ENCODE data around the gene ARNT2. TPM values are rescaled to one million over a fixed set of nuclear protein-coding genes. Genes with fewer than 3 reads are reported as not detected.

The ARNT2 gene
- total and polyA plus RNA-seq, 5 donors = 3.6 to 15.9 (median 7.2) TPM

- WGBS = 86% methylated on average over 2 of the region's 2 CpGs
- ATAC-seq (no peak), DNase-seq (no peak)
- peaks cover 1% of the 10 kb centered on the region for H3K4me1 ChIP-seq (ENCODE audit: control insufficient read depth, insufficient read depth, low read length)
- H3K9me3 ChIP-seq (ENCODE audit: control insufficient read depth, low read length) = no peaks in the 10 kb centered on the region
- H3K27me3 ChIP-seq (ENCODE audit: control insufficient read depth, insufficient read depth) = no peaks in the 10 kb centered on the region
- no peak overlapping the region for H3K27ac ChIP-seq (ENCODE audit: low read length)
- intact Hi-C loops (cut with DNase I) = no loop called here
- no peak overlapping the region for H3K4me3 ChIP-seq (ENCODE audit: low read length)
Measured at GRCh38 chr15:80536716-80537115, 132.5 kb downstream of the ARNT2 start.

GRCh38 chr15:80545078-80545477 is 140.9 kb downstream of the ARNT2 start:
- no peaks in the 10 kb centered on the region for H3K4me1 ChIP-seq (ENCODE audit: control insufficient read depth, insufficient read depth, low read length)
- H3K27me3 ChIP-seq (ENCODE audit: control insufficient read depth, insufficient read depth) = no peaks in the 10 kb centered on the region
- intact Hi-C loops (cut with DNase I) = no loop called here
- no peak overlapping the region for H3K4me3 ChIP-seq (ENCODE audit: low read length)
- ATAC-seq = no peak
- H3K9me3 ChIP-seq (ENCODE audit: control insufficient read depth, low read length) = no peaks in the 10 kb centered on the region
- no peak overlapping the region for H3K27ac ChIP-seq (ENCODE audit: low read length)
- DNase-seq = no peak

- WGBS = 87% methylated on average over 2 of the region's 2 CpGs
- DNase-seq (no peak), ATAC-seq (no peak)
- no peaks in the 10 kb centered on the region for H3K9me3 ChIP-seq (ENCODE audit: control insufficient read depth, low read length)
- H3K4me3 ChIP-seq (ENCODE audit: low read length) = no peak overlapping the region
- H3K4me1 ChIP-seq (ENCODE audit: control insufficient read depth, insufficient read depth, low read length) = no peaks in the 10 kb centered on the region
- intact Hi-C loops (cut with DNase I) = no loop called here
- no peaks in the 10 kb centered on the region for H3K27me3 ChIP-seq (ENCODE audit: control insufficient read depth, insufficient read depth)
- H3K27ac ChIP-seq (ENCODE audit: low read length) = no peak overlapping the region
Measured at GRCh38 chr15:80547264-80547663, 143.1 kb downstream of the ARNT2 start.

- ATAC-seq (no peak), DNase-seq (no peak)
- Histone ChIP-seq H3K4me3 (ENCODE audit: low read length) (no peak overlapping the region), H3K27me3 (ENCODE audit: control insufficient read depth, insufficient read depth) (no peaks in the 10 kb centered on the region), H3K9me3 (ENCODE audit: control insufficient read depth, low read length) (no peaks in the 10 kb centered on the region), H3K4me1 (ENCODE audit: control insufficient read depth, insufficient read depth, low read length) (no peaks in the 10 kb centered on the region), H3K27ac (ENCODE audit: low read length) (no peak overlapping the region)
- intact Hi-C loops (cut with DNase I) = no loop called here
- WGBS = 98% methylated on average over 1 of the region's 1 CpG
Measured at GRCh38 chr15:80549191-80549590, 145.0 kb downstream of the ARNT2 start.

GRCh38 chr15:80549654-80550053 is 145.5 kb downstream of the ARNT2 start:
- no peaks in the 10 kb centered on the region for H3K9me3 ChIP-seq (ENCODE audit: control insufficient read depth, low read length)
- H3K4me1 ChIP-seq (ENCODE audit: control insufficient read depth, insufficient read depth, low read length) = no peaks in the 10 kb centered on the region
- ATAC-seq (no peak), DNase-seq (no peak)
- 77% methylated on average over 3 of the region's 3 CpGs for WGBS
- intact Hi-C loops (cut with DNase I) = no loop called here
- no peaks in the 10 kb centered on the region for H3K27me3 ChIP-seq (ENCODE audit: control insufficient read depth, insufficient read depth)
- no peak overlapping the region for H3K27ac ChIP-seq (ENCODE audit: low read length)
- H3K4me3 ChIP-seq (ENCODE audit: low read length) = no peak overlapping the region

GRCh38 chr15:80550219-80550907 is 146.2 kb downstream of the ARNT2 start:
- no peak overlapping the region for H3K27ac ChIP-seq (ENCODE audit: low read length)
- WGBS = 20% methylated on average over 5 of the region's 5 CpGs
- DNase-seq = no peak
- intact Hi-C loops (cut with DNase I) = no loop called here
- no peak for ATAC-seq
- H3K9me3 ChIP-seq (ENCODE audit: control insufficient read depth, low read length) = no peaks in the 10 kb centered on the region
- no peaks in the 10 kb centered on the region for H3K27me3 ChIP-seq (ENCODE audit: control insufficient read depth, insufficient read depth)
- no peak overlapping the region for H3K4me3 ChIP-seq (ENCODE audit: low read length)
- no peaks in the 10 kb centered on the region for H3K4me1 ChIP-seq (ENCODE audit: control insufficient read depth, insufficient read depth, low read length)

GRCh38 chr15:80550908-80551260 is 146.7 kb downstream of the ARNT2 start:
- Histone ChIP-seq H3K27ac (ENCODE audit: low read length) (no peak overlapping the region), H3K4me3 (ENCODE audit: low read length) (no peak overlapping the region), H3K4me1 (ENCODE audit: control insufficient read depth, insufficient read depth, low read length) (no peaks in the 10 kb centered on the region), H3K9me3 (ENCODE audit: control insufficient read depth, low read length) (no peaks in the 10 kb centered on the region), H3K27me3 (ENCODE audit: control insufficient read depth, insufficient read depth) (no peaks in the 10 kb centered on the region)
- ATAC-seq = no peak
- WGBS = 36% methylated on average over 4 of the region's 4 CpGs
- no peak for DNase-seq
- intact Hi-C loops (cut with DNase I) = no loop called here

GRCh38 chr15:80551348-80551747 is 147.2 kb downstream of the ARNT2 start:
- no peak for ATAC-seq
- 86% methylated on average over 3 of the region's 3 CpGs for WGBS
- H3K27ac ChIP-seq (ENCODE audit: low read length) = no peak overlapping the region
- no peaks in the 10 kb centered on the region for H3K27me3 ChIP-seq (ENCODE audit: control insufficient read depth, insufficient read depth)
- DNase-seq = no peak
- H3K4me1 ChIP-seq (ENCODE audit: control insufficient read depth, insufficient read depth, low read length) = no peaks in the 10 kb centered on the region
- no peak overlapping the region for H3K4me3 ChIP-seq (ENCODE audit: low read length)
- intact Hi-C loops (cut with DNase I) = no loop called here
- no peaks in the 10 kb centered on the region for H3K9me3 ChIP-seq (ENCODE audit: control insufficient read depth, low read length)

- no peaks in the 10 kb centered on the region for H3K4me1 ChIP-seq (ENCODE audit: control insufficient read depth, insufficient read depth, low read length)
- no peaks in the 10 kb centered on the region for H3K9me3 ChIP-seq (ENCODE audit: control insufficient read depth, low read length)
- intact Hi-C loops (cut with DNase I) = no loop called here
- DNase-seq = no peak
- no peaks in the 10 kb centered on the region for H3K27me3 ChIP-seq (ENCODE audit: control insufficient read depth, insufficient read depth)
- no peak overlapping the region for H3K27ac ChIP-seq (ENCODE audit: low read length)
- no peak overlapping the region for H3K4me3 ChIP-seq (ENCODE audit: low read length)
- ATAC-seq = no peak
- 60% methylated on average over 1 of the region's 1 CpG for WGBS
Measured at GRCh38 chr15:80554560-80554959, 150.4 kb downstream of the ARNT2 start.

- DNase-seq (no peak), ATAC-seq (no peak)
- no peaks in the 10 kb centered on the region for H3K27me3 ChIP-seq (ENCODE audit: control insufficient read depth, insufficient read depth)
- H3K4me3 ChIP-seq (ENCODE audit: low read length) = no peak overlapping the region
- no peaks in the 10 kb centered on the region for H3K4me1 ChIP-seq (ENCODE audit: control insufficient read depth, insufficient read depth, low read length)
- no peaks in the 10 kb centered on the region for H3K9me3 ChIP-seq (ENCODE audit: control insufficient read depth, low read length)
- intact Hi-C loops (cut with DNase I) = no loop called here
- 87% methylated on average over 7 of the region's 7 CpGs for WGBS
- H3K27ac ChIP-seq (ENCODE audit: low read length) = no peak overlapping the region
Measured at GRCh38 chr15:80556694-80557367, 152.6 kb downstream of the ARNT2 start.

GRCh38 chr15:80557441-80558234 is 153.5 kb downstream of the ARNT2 start:
- DNase-seq (no peak), ATAC-seq (no peak)
- H3K4me1 ChIP-seq (ENCODE audit: control insufficient read depth, insufficient read depth, low read length) = no peaks in the 10 kb centered on the region
- no peaks in the 10 kb centered on the region for H3K27me3 ChIP-seq (ENCODE audit: control insufficient read depth, insufficient read depth)
- no peaks in the 10 kb centered on the region for H3K9me3 ChIP-seq (ENCODE audit: control insufficient read depth, low read length)
- H3K4me3 ChIP-seq (ENCODE audit: low read length) = no peak overlapping the region
- 82% methylated on average over 5 of the region's 5 CpGs for WGBS
- no peak overlapping the region for H3K27ac ChIP-seq (ENCODE audit: low read length)
- intact Hi-C loops (cut with DNase I) = no loop called here

Measured in right cardiac atrium (tissue), 5 donors.